OCI-M1 (cell line): ENCODE data around the gene APOL1.
"Not testable (repeated sequence)": the region's sequence is repeated elsewhere in the genome, so short reads cannot be mapped to it uniquely, and the experiment has no call there.

ENCODE experiments used
- DNase-seq: peaks from one replicate; lab custom pipeline; 2025; lab: John Stamatoyannopoulos, UW

The APOL1 gene, protein sequence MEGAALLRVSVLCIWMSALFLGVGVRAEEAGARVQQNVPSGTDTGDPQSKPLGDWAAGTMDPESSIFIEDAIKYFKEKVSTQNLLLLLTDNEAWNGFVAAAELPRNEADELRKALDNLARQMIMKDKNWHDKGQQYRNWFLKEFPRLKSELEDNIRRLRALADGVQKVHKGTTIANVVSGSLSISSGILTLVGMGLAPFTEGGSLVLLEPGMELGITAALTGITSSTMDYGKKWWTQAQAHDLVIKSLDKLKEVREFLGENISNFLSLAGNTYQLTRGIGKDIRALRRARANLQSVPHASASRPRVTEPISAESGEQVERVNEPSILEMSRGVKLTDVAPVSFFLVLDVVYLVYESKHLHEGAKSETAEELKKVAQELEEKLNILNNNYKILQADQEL

DNA sequence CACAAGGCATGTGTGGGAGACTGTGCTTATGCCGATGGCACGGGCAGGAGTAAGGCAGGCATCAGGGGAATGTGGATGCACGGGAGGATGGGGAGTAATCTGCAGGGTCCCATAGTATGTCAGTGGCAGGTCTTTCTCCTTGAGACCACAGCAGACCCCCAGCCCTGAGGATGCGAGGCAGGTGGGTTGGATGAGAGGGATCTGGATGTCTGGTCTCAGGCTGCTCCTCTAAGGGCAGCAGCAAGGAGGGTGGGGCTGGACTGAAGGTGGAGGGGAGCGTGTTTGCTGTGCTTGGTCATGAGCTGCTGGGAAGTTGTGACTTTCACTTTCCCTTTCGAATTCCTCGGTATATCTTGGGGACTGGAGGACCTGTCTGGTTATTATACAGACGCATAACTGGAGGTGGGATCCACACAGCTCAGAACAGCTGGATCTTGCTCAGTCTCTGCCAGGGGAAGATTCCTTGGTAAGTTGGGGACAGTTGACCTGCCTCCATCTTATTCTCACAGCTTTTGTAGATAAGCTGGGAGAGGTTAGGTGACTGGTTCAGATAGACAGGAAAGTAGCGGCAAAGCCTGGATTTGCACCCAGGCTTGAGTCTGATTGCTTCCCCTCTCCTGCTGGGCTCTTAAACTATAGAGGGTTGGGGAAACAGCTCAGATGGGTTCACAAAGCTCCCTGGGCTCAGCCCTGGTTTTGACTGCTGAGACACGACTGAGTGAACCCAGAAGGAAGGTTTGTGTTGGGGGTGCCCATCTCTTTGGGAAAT is at the start of gene APOL1:
Gene APOL1 (plus strand): TSS at position 380 of the 769 bp plus-strand sequence. CDS start 1,823 bp downstream, outside the sequence.
- peak; percentile 93 for DNase-seq

DNA sequence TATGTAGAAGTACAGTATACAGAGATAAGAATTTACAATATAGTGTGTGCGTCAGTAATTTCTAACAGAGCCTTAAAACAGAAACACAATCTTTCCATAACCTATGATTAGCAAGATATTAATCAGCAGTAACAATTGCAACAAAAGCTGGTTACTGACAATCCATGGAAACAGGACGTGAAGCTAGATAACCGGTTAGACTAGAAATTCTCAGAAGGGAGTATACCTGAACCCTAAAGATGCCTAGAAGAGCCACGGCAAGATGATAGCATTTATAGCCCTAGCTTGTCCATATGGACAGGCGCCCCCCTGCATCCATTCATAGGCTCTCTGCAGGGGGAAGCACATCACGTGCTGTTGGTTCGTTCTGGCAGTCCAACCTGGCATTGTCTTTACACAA is 49.5 kb upstream of the APOL1 start:
- DNase-seq: not testable (repeated sequence)

DNA sequence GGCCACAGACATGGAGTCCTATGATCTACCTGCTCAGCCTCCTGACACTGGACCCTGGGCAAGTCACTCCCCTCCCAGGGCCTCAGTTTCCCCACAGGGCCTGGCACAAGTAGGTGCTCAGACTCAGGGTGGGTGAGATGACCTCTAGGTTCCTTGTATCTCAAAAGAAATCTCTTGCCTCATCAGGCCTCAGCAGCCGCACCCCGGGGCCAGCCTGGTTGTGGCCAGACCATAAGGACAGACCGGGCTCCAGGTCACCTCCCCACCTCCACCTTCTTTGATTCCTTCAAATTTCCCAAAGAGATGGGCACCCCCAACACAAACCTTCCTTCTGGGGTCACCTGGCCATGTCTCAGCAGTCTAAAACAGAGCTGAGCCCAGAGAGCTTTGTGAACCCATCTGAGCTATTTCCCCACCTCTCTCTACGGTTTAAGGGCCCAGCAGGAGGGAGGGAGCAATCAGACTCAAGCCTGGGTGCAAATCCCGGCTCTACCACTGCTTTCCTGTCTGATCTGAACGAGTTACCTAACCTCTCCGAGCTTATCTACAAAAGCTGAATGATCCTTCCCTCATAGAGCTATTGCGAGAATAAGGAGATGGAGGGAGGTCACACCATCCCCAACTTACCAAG is 48.8 kb upstream of the APOL1 start:
- DNase-seq: no peak

DNA sequence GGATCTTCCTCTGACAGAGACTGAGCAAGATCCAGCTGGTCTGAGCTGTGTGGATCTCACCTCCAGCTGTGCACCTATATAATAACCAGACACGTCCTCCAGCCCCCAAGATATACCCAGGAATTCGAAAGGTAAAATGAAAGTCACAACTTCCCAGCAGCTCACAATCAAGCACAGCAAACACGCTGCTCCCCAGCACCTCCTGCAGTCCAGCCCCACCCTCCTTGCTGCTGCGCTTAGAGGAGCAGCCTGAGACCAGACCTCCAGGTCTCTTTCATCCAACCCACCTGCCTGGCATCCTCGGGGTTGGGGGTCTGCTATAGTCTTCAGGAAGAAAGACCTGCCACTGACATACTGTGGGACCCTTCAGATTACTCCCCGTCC is 48.3 kb upstream of the APOL1 start:
- no peak for DNase-seq

DNA sequence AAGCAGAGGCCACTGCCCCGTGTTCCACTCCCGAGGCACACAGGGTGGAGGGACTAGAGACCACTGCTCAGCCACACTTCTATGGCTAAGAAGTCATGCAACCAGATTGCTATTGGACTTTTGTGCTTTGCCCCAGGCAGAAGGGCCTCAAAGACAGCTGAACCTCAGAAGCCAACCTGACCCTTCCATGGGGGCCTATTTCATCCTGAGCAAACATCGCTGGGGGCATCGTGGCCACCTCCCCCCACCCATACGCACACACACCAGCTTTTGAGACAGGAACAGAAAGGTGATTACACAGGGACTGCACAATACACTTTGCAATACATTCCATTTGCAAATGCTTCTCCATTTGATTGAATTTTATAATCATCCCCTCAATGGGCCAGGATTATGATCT is 47.4 kb upstream of the APOL1 start:
- not testable (repeated sequence) for DNase-seq

DNA sequence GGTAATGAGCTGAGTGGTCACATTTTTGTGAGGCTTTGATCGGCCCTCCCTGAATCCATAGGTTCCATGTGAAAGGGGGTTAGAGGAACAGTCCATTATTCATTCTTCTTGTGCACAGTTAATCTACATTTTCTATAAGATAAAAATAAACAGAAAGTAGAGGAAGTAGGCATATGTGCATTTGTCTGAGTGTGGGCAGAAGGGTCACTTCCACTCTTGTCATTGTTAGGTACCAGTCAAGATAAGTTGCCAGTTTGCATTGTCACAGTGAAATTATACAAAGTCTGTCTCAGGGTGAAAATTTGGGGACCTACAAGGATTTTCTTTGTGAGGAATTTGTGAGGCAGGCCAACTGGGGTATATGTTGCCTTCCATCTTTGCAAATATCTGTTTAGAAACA is 46.7 kb upstream of the APOL1 start:
- no peak for DNase-seq

DNA sequence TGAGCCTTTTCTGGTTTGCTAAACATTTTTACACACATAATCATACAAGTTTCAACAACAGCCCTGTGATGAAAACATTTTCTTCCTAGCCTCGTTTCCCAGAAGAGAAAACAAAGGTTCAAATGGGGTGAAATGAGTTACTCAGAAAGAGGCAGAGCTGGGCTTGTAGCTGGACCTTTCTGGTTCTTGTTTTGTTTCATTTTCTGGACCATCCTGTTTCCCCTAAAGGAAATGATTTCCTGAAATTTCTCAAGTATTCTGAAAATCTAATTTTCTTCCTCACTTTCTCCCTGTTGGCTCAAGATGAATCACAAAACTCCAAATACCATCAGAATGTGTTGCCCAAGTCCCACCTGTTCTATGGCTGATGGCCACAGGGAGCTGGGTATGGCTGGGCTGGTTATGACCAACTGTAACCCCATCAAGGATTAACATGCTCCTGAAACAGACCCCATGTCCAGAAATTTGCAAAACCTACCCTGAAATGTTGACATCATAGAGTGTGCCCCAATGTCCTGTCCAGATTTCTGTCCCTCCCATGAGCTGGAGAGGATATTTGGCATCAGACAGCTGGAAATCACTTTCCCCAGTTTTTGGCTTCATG is 44.7 kb upstream of the APOL1 start:
- no peak for DNase-seq

DNA sequence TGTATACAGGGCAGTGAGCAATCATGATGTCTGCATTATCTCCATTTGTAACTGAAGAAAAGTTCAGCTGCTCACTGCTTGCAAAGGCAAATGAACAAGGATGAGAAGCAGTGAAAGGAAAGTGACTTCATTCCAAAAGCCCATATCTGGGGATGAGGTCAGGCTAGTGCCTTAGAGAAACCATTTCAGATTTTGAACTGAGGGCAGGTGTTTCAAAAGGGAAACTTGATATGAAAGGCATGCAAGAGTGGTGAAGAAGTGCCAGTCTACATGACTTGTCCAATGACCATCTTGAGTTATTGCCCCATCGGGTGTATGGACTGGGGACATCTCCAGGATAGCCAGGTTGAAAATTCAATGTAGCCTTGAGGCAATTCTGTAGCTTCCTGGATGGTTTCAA is 44.0 kb upstream of the APOL1 start:
- DNase-seq: no peak

DNA sequence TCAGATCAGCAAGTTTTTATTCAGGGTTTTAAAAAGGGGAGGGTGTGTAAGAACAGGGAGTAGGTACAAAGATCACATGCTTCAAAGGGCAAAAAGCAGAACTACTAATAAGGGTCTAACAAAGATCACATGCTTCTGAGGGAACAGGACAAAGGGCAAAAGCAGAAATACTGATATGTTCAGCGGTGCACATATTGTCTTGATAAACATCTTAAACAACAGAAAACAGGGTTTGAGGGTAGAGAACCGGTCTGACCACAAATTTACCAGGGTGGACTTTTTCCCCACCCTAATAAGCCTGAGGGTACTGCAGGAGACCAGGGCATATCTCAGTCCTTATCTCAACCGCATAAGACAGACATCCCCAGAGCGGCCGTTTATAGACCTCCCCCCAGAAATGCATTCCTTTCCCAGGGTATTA is 43.4 kb upstream of the APOL1 start:
- peak; percentile 72 for DNase-seq

DNA sequence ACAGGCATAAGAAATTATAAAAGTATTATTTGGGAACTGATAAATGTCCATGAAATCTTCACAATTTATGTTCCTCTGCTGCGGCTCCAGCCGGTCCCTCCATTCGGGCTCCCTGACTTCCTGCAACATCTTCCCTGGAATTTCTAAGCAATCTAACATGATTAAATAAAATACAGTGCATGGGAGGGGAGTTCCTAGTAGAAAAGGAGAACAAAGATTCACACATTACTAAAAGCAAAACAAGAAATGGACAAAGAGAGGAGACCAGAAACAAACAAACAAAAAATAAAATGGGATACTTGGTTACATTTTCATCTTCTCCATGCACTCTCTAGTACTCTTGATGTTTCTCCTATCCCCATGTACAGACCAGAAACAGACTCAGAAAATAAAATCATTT is 42.7 kb upstream of the APOL1 start:
- DNase-seq: no peak

DNA sequence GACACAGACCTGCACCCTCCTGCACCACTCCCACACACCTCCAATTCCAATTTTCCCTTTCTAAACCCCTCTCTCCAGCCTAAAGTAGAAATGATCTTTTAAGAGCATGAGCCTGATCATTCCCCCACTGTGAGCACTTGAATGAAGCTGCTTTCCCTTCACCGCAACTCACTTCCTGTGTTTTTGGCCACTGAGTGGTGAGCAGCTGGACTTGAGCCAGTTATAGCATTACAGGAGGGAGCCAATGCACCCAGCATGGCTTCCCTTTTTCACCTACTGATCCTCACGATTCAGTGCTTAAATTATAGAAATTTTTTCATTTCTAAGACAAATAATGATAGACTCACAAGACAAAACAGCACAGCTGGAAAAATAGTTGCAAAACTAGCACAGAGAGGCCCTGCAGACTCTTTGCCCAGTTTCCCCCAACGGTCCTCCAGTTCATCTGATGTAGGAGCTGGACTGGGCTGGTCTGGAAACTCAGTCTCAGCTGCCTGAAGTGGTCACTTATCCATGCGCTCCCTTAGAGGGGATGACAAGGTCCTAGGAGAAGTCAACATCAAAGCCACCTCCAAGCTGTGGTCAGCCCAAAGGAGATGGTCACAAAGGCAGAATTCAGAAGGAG is 41.6 kb upstream of the APOL1 start:
- DNase-seq: peak; percentile 79

DNA sequence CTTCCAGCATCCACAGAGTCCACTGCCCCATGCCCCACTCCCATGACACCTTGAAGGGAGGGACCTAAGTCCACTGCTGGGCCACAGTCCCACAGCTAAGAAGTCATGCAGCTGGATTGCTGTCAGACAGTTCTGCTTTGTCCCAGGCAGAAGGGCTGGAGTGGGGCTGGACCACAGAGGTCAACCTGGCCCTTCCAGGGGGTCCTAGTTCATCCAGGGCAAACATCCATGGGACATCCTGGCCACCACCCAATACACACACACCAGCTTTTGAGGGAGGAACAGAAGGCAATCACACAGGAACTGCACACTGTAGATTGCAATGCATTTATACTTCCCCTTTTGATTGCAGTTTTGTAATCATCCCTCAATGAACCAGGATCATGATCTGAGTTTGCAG is 40.0 kb upstream of the APOL1 start:
- peak; percentile 36 for DNase-seq

DNA sequence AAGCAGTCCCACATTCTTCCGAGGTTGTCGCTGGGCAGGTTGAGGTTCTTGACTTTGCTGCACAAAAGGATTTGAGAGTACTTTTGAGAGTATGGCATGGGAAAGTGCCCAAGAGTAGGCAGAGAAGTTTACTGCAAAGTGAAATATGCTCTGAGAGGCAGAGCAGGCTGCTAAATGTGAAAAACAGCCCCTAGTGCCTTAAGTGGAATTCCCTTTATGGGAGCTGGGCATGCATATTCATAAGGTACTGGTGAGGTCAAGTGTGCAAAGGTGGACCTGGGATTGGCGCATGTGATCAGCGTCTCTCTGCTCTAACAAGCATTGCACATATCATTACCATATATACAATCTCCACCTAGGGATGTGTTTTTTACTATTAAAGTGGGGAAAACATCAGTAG is 39.3 kb upstream of the APOL1 start:
- DNase-seq: no peak

DNA sequence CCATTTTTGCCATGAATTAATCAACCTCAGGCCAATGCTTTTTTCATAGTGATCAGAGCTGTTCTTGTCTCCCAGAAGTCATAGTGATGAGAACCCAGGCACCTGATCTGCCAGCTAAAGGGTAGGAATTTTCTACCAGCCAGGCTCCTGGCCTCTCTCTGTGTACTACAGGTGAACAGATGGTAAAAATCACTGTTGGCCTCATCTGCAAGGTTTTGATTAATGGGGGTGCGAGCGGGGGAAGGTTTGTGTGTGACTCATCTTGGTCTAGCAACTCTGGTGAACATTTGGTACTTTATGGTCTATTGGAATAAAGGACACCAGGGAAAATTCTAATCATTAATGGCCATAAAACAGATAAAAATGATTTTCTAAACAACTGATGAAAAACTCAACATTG is 37.0 kb upstream of the APOL1 start:
- DNase-seq: no peak

DNA sequence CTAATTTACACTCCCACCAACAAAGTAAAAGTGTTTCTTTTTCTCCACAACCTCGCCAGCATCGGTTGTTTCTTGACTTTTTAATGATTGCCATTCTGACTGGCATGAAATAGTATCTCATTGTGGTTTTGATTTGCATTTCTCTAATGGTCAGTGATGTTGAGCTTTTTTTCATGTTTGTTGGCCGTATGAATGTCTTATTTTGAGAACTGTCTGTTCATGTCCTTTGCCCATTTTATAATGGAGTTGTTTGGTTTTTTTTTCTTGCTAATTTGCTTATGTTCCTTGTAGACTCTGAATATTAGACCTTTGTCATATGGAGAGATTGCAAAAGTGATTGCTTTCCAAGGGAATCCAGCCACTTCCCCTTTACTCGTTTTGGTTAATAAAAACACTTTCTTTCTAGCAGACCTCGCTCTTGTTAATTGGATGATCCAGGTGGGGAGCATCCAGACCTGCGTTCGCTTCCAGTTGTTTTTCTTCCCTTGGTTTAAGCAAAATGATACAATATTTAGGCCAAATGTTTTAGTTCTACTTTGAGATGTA is 34.2 kb upstream of the APOL1 start:
- no peak for DNase-seq

DNA sequence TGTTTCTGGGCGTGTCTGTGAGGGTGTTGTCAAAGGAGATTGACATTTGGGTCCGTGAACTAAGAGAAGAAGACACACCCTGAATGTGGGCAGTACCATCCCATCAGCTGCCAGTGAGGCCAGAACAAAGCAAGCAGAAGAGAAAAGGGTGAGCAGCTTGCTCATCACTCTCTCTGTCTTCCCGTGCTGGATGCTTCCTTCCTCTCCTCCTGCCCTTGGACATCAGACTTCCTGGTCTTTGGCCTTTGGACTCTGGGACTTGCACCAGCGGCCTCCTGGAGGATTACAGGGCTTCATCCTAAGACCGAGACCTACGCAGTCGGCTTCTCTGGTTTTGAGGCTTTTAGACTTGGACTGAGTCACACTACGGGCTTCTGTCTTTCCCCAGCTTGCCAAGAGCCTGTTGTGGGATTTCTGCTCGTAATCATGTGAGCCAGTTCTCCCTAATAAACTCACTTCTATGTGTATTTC is 32.4 kb upstream of the APOL1 start:
- no peak for DNase-seq

DNA sequence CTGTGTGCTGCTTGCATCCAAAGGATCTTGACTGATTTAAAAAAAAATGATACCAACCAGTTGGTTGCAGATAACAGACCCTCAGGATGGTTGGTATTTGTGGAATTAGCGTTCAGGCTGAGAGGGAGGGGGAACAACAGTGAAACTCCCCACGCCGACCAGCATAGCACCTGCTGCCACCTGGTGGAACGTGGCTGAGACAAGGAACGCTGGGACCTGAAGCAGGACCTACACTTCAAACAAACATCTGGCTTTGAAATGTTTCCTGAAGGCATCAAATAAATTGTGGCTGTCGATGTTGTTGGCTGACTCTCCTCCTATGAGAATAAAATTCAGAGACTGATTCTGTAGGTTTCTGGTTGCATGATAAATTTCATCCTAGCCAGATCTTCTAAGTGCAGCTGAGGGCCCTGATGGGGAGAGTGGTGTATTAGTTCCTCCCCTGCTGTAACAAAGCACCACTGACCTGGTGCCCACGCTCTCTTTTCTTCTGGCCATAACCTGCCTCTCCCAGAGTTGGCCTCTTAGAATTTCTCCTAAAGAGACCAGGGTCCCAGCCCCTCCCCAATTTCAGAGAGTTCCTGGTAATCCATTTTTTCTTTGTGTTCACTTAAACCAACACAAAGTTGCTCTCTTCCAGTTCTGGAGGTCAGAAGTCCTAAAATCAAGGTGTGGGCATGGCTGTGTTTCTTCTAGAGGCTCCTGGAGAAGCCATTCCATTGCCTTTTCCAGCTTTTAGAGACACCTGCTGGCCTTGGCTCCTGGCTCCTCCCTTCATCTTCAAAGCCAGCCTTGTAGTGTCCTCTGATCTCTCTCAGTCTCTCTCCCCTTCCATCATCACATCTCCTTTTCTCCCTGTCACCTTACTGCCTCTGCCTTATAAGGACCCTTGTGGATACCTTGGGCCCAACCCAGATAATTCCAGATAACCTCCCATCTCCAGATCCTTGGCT is 30.9 kb upstream of the APOL1 start:
- DNase-seq: peak; percentile 78

DNA sequence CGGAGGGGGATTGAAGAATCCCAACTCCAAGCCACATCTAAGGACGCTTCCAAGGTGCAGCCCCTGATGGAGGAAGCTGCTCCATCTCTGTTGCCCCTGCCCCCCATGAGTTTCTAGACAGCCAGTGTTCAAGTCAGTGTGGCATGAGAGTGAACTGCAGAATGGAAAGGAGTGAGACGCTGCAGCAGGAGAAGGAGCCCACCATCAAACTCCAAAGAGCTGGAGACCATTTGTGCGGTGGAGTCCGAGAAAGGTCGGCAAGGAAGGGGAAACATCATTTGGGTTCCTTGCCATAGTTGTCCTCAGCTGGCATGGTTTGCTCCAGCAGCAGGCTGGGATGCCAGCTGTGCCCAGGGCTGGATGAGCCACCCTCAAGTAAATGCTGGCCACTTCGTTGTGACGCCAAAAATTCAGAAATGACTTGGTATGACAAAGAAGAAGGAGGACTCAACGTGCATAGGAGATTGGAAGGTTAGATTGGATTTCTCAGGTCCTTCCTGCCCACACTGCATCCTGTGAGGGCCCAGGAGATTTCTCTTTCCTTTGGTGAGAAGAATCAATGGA is 30.0 kb upstream of the APOL1 start:
- no peak for DNase-seq

DNA sequence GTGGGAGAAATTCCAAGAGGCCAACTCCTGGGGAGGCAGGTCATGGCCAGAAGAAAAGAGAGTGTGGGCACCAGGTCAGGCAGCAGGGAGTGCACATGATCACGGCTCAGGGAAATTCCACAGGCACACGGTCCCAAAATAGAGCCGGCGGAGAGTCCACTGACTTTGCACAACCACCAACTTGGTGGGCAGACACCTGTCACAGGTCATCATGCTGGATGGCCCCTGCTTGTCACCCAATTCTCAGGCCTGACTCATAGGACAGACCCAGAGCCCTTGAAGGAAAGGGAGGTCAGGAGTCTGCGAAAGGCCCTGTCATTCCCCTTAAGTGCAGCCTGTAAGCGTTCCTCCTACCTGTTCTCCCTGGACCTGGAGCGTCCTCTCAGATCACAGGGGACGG is 29.4 kb upstream of the APOL1 start:
- no peak for DNase-seq

DNA sequence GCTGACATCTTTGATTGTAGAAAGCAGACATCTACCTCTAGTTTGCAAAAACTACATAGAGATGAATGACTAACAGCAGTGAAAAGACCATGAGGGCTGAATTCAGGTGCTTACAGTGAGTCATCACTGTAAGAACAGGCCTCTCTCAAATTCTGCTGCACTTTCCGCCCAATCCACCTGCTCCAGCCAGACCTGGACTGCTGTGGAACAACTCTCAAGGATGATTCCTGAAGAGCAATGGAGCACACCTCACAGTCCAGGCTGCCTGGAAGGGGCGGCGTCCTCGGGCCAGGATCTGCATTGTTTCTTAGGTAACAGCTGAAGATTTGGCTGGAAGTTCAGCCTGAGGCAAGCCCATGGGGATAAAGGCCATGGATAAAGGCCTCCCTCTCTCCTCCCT is 28.7 kb upstream of the APOL1 start:
- no peak for DNase-seq
